ENCODE measurements around the gene GGA1.

- TF ChIP-seq SPI1 (IDR thresholded peaks at IDR 0.05; ENCODE audit: low read depth, low read length), result no peak; the same call in 1 of the 2 replicates
- no peak for TF ChIP-seq POLR2AphosphoS5 (IDR thresholded peaks at IDR 0.05; ENCODE audit: low read depth, low read length)
- no peak for TF ChIP-seq POLR2A (IDR thresholded peaks at IDR 0.05; ENCODE audit: low read depth, low read length)
- TF ChIP-seq TAF1 (IDR thresholded peaks at IDR 0.05; ENCODE audit: low read depth, low read length), result no peak
- TF ChIP-seq PAX5 (IDR thresholded peaks at IDR 0.05; ENCODE audit: insufficient read depth, low read length, severe bottlenecking), result no peak
- no peak for TF ChIP-seq POU2F2 (IDR thresholded peaks at IDR 0.05; ENCODE audit: low read depth, low read length)
These were observed 67.5 kb downstream of the GGA1 start for GRCh38 chr22:37675930-37676735.
